HG02798 (cell line): ENCODE data around the gene NFASC.

ENCODE experiments used
- ATAC-seq: cut with Tn5 transposase; IDR thresholded peaks from one replicate; pipeline ENCODE4 v1.9.1; 2021; ENCODE audit warnings: mild to moderate bottlenecking; ENCODE audit not compliant: unreplicated experiment, poor library complexity

NFASC gene

GRCh38 chr1:204996981-204997380, 126.3 kb downstream of the NFASC start:
- ATAC-seq, result no peak

GRCh38 chr1:204997591-204998355, 127.1 kb downstream of the NFASC start:
- ATAC-seq, result no peak

GRCh38 chr1:205001162-205001561, 130.5 kb downstream of the NFASC start:
- ATAC-seq, result no peak

GRCh38 chr1:205002705-205003104, 132.0 kb downstream of the NFASC start:
- ATAC-seq, result no peak

GRCh38 chr1:205003358-205004131, 132.9 kb downstream of the NFASC start:
- ATAC-seq, result no peak

- no peak for ATAC-seq
These were observed 133.7 kb downstream of the NFASC start for GRCh38 chr1:205004351-205004750.

- no peak for ATAC-seq
These were observed 138.2 kb downstream of the NFASC start for GRCh38 chr1:205008896-205009295.

GRCh38 chr1:205009670-205010069, 139.0 kb downstream of the NFASC start:
- no peak for ATAC-seq

- no peak for ATAC-seq
These were observed 141.9 kb downstream of the NFASC start for GRCh38 chr1:205012391-205013140.

- ATAC-seq, result no peak
These were observed 143.2 kb downstream of the NFASC start for GRCh38 chr1:205013683-205014367.

- ATAC-seq, result no peak
These were observed 144.1 kb downstream of the NFASC start for GRCh38 chr1:205014783-205015182.

- ATAC-seq, result no peak
These were observed 144.6 kb downstream of the NFASC start for GRCh38 chr1:205015241-205015640.

GRCh38 chr1:205016075-205016474, 145.4 kb downstream of the NFASC start:
- ATAC-seq, result no peak

- ATAC-seq, result no peak
These were observed 145.9 kb downstream of the NFASC start for GRCh38 chr1:205016584-205016983.

GRCh38 chr1:205017001-205017400, 146.3 kb downstream of the NFASC start:
- ATAC-seq, result no peak

- ATAC-seq, result no peak
These were observed 147.1 kb downstream of the NFASC start for GRCh38 chr1:205017766-205018165.

- ATAC-seq, result no peak
These were observed 147.7 kb downstream of the NFASC start for GRCh38 chr1:205018381-205018780.

- no peak for ATAC-seq
These were observed 149.8 kb downstream of the NFASC start for GRCh38 chr1:205020466-205020865.

GRCh38 chr1:205024679-205025078, 154.0 kb downstream of the NFASC start:
- ATAC-seq, result no peak

- ATAC-seq, result no peak
These were observed 154.6 kb downstream of the NFASC start for GRCh38 chr1:205025239-205025638.
